Thoracic aorta (tissue), 2 donors: Measurements from ENCODE around the gene CLDN10. TPM values are rescaled to one million over a fixed set of nuclear protein-coding genes. Genes with fewer than 3 reads are reported as not detected.

Source experiments
- ATAC-seq: fragments of 150-250 bp; one replicate; pipeline ENCODE4 v1.8.0; 2017; ENCODE audit warnings: low read depth; ENCODE audit not compliant: insufficient number of reproducible peaks, low FRiP score
- DNase-seq: peaks from one replicate; pipeline ENCODE4 v3.0.0-alpha.2; 2020; ENCODE audit warnings: low spot score
- H3K27ac ChIP-seq, 2 donors: fragments of 200-600 bp; sonication (generic); 1 replicate in 1 of 2; 2 replicates in 1 of 2; pipeline ENCODE4 v1.5.1; 2016; ENCODE audit warnings: mild to moderate bottlenecking in 2 of 2, moderate library complexity in 2 of 2
- H3K27me3 ChIP-seq: fragments of 200-600 bp; sonication (generic); replicated peaks from 2 replicates; pipeline ENCODE4 v1.6.0; 2016; ENCODE audit warnings: mild to moderate bottlenecking; ENCODE audit not compliant: insufficient read depth
- H3K36me3 ChIP-seq: fragments of 200-600 bp; sonication (generic); one replicate; pipeline ENCODE4 v1.5.1; 2016
- H3K4me1 ChIP-seq, 2 donors: fragments of 200-600 bp; sonication (generic); 1 replicate in 1 of 2; 2 replicates in 1 of 2; pipeline versions ENCODE4 v1.5.1 to v1.6.0; 2016; ENCODE audit warnings: low read depth in 2 of 2, mild to moderate bottlenecking in 1 of 2; ENCODE audit not compliant: control insufficient read depth in 1 of 2
- H3K4me3 ChIP-seq: fragments of 200-600 bp; sonication (generic); 2 replicates; pipeline ENCODE4 v1.5.1; 2016; ENCODE audit warnings: mild to moderate bottlenecking
- H3K9me3 ChIP-seq: fragments of 200-600 bp; sonication (generic); 2 replicates; pipeline ENCODE4 v1.5.1; 2016
- CTCF ChIP-seq: fragments of 200-600 bp; sonication (generic); IDR thresholded peaks from one replicate; pipeline ENCODE4 v1.5.1; 2019; ENCODE audit warnings: antibody characterized with exemption
- total RNA-seq, 2 donors: library from RNA; depleted of rRNA; stranded (reverse); fragments of >200 nt; gene quantifications; one replicate each; pipeline versions ENCODE4 v1.1.0 to v1.2.3, GENCODE V29; 2016

The CLDN10 gene
- total RNA-seq, 2 donors from 2014 or later: not detected

GRCh38 chr13:95541308-95541707, 11.2 kb upstream of the CLDN10 start:
- H3K27me3 ChIP-seq: peaks cover 4% of the 10 kb centered on the region
- ATAC-seq: no peak
- no peak overlapping the region for H3K4me3 ChIP-seq

DNA sequence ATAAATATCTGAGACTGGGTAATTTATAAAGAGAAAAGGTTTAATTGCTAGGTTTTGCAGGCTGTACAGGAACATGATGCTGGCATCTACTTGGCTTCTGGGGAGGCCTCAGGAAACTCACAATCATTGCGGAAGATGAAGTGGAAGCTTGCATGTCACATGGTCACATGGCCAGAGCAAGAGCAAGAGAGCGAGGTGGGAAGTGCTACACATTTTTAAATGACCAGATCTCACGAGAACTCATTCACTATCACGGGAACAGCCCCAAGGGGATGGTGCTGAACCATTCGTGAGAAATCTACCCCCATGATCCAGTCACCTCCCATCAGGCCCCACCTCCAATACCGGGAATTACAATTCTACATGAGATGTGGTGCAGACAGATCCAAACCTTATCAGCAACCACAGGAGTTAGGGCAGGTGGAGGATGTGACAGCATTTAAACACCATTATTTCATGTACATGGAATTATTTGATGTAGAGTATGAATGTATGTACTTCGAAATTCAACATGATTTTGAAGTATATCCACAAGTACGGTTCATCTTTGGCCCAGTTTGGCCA, 10.5 kb upstream of the CLDN10 start:
- no peak for TF ChIP-seq CTCF
- no peak for ATAC-seq
- H3K36me3 ChIP-seq: no peaks in the 10 kb centered on the region
- H3K9me3 ChIP-seq: no peaks in the 10 kb centered on the region
- H3K27ac ChIP-seq: no peak overlapping the region
- no peak overlapping the region for H3K4me3 ChIP-seq
- peaks cover 2 to 10% of the 10 kb centered on the region in 2 donors for H3K4me1 ChIP-seq
- H3K27me3 ChIP-seq: no peaks in the 10 kb centered on the region
- no peak for DNase-seq

More at GRCh38 chr13:95541308-95541707, 11.2 kb upstream of the CLDN10 start:
- no peak for TF ChIP-seq CTCF
- no peaks in the 10 kb centered on the region for H3K9me3 ChIP-seq
- peaks cover 2 to 10% of the 10 kb centered on the region in 2 donors for H3K4me1 ChIP-seq
- DNase-seq: no peak
- no peaks in the 10 kb centered on the region for H3K36me3 ChIP-seq
- no peak overlapping the region for H3K27ac ChIP-seq

DNA sequence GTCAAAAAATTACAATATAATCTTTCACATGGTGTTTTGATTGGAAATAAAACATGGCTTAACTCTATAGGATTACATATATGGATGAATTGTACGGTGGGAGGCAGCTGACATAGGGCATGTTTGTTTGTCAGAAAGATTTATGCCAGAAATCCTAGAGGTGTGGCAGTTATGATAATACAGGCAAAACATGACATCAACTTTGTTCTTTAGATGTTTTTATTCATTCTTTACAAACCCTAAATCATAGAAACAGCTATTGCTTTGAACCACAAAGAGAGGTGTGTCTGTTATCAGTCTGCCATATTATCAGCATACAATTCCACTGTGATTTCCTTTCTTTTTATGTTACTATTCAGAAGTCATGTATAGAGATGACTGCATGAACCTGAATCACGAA, 8.2 kb upstream of the CLDN10 start:
- no peak overlapping the region for H3K27ac ChIP-seq
- DNase-seq: no peak
- peaks cover 2 to 10% of the 10 kb centered on the region in 2 donors for H3K4me1 ChIP-seq
- H3K36me3 ChIP-seq: no peaks in the 10 kb centered on the region
- H3K27me3 ChIP-seq: peaks cover 4% of the 10 kb centered on the region
- H3K9me3 ChIP-seq: no peaks in the 10 kb centered on the region
- no peak for TF ChIP-seq CTCF
- ATAC-seq: no peak
- H3K4me3 ChIP-seq: no peak overlapping the region

DNA sequence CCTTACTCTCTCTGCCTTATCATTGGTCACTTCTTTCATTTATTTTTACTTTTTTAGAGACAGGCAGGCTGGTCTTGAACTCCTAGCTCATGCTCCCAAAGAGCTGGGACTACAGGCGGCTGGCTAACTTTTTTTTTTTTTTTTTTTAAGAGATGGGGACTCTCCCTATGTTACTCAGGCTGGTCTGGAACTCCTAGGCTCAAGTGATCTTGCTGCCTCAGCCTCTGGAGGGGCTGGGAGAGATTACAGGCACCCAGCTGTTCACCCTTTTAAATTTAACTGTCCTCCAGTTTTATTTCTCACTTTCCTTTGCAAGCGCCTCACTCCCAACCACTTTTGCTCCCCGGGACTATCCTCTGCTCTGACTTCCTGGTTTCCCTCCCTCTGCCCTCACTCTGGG, 5.6 kb upstream of the CLDN10 start:
- H3K27ac ChIP-seq: no peak overlapping the region
- peaks cover 7% of the 10 kb centered on the region for H3K27me3 ChIP-seq
- TF ChIP-seq CTCF: no peak
- no peaks in the 10 kb centered on the region for H3K4me1 ChIP-seq
- H3K36me3 ChIP-seq: no peaks in the 10 kb centered on the region
- no peaks in the 10 kb centered on the region for H3K9me3 ChIP-seq
- DNase-seq: no peak
- no peak overlapping the region for H3K4me3 ChIP-seq
- no peak for ATAC-seq

- Histone ChIP-seq H3K9me3 (no peaks in the 10 kb centered on the region), H3K4me3 (no peak overlapping the region), H3K27ac (no peak overlapping the region), H3K36me3 (no peaks in the 10 kb centered on the region), H3K27me3 (peaks cover 7% of the 10 kb centered on the region), H3K4me1 (peaks cover 0 to 4% of the 10 kb centered on the region in 2 donors)
- no peak for DNase-seq
- no peak for TF ChIP-seq CTCF
- ATAC-seq: no peak
These were observed 4.9 kb upstream of the CLDN10 start for GRCh38 chr13:95547531-95548167.
